HG03097 (cell line): ENCODE measurements around the gene DHX58.

Experiments
- ATAC-seq: cut with Tn5 transposase; IDR thresholded peaks from one replicate; pipeline ENCODE4 v1.9.1; 2021; ENCODE audit not compliant: unreplicated experiment, low FRiP score

The DHX58 gene

GRCh38 chr17:42087736-42088705, 24.5 kb downstream of the DHX58 start:
- no peak for ATAC-seq

- no peak for ATAC-seq
Observed at GRCh38 chr17:42087042-42087701, 25.3 kb downstream of the DHX58 start.

GRCh38 chr17:42081516-42082129, 30.9 kb downstream of the DHX58 start:
- ATAC-seq: no peak

- ATAC-seq: no peak
Observed at GRCh38 chr17:42079541-42079940, 33.0 kb downstream of the DHX58 start.

- ATAC-seq: no peak
Observed at GRCh38 chr17:42078396-42079043, 34.0 kb downstream of the DHX58 start.

GRCh38 chr17:42077755-42078154, 34.8 kb downstream of the DHX58 start:
- ATAC-seq: no peak

GRCh38 chr17:42076797-42077559, 35.5 kb downstream of the DHX58 start:
- no peak for ATAC-seq

- no peak for ATAC-seq
Observed at GRCh38 chr17:42075789-42076188, 36.7 kb downstream of the DHX58 start.

- no peak for ATAC-seq
Observed at GRCh38 chr17:42072323-42073187, 40.0 kb downstream of the DHX58 start.

- no peak for ATAC-seq
Observed at GRCh38 chr17:42071810-42072209, 40.7 kb downstream of the DHX58 start.

GRCh38 chr17:42068979-42069378, 43.5 kb downstream of the DHX58 start:
- no peak for ATAC-seq

GRCh38 chr17:42067371-42068091, 45.0 kb downstream of the DHX58 start:
- ATAC-seq: no peak

- ATAC-seq: no peak
Observed at GRCh38 chr17:42065201-42065600, 47.3 kb downstream of the DHX58 start.

- no peak for ATAC-seq
Observed at GRCh38 chr17:42062681-42063080, 49.8 kb downstream of the DHX58 start.

- no peak for ATAC-seq
Observed at GRCh38 chr17:42061646-42062487, 50.6 kb downstream of the DHX58 start.

- ATAC-seq: no peak
Observed at GRCh38 chr17:42060231-42060630, 52.3 kb downstream of the DHX58 start.

GRCh38 chr17:42059815-42060214, 52.7 kb downstream of the DHX58 start:
- no peak for ATAC-seq

GRCh38 chr17:42058063-42058462, 54.5 kb downstream of the DHX58 start:
- no peak for ATAC-seq
